H1 (cell line): Measurements from ENCODE around the gene PLEKHA1. TPM values are rescaled to one million over a fixed set of nuclear protein-coding genes. Genes with fewer than 3 reads are reported as not detected.

Experiments used
- CTCF ChIA-PET: fragments of 300-600 bp; sonication (Branson Sonifier 250); formaldehyde crosslinking; loops from one replicate; lab custom pipeline; 2021; ENCODE audit not compliant: partially characterized antibody; lab: Charles Lee
- POLR2A ChIA-PET: fragments of 300-600 bp; sonication (Branson Sonifier 250); formaldehyde crosslinking; loops from one replicate; lab custom pipeline; 2021; ENCODE audit warnings: inconsistent platforms; ENCODE audit not compliant: partially characterized antibody; lab: Charles Lee
- DNase-seq, 2 experiments: peaks; one replicate each; pipeline versions ENCODE4 v3.0.0 to v3.0.0-alpha.2; 2010 to 2022; ENCODE audit warnings: low spot score in 2 of 2, low read depth in 1 of 2, mixed read lengths in 1 of 2
- FAIRE-seq: peaks from 2 replicates; lab custom pipeline; 2011; peaks lifted over from hg19 to GRCh38; lab: Jason Lieb, UNC
- H2AFZ ChIP-seq: 2 replicates; pipeline ENCODE4 v1.8.1; 2012; ENCODE audit warnings: low read length, inconsistent platforms
- H2AK5ac ChIP-seq: 2 replicates; pipeline ENCODE4 v1.6.1; 2013; ENCODE audit warnings: low read depth, low read length
- H2BK120ac ChIP-seq: replicated peaks from 2 replicates; pipeline ENCODE3; 2013; ENCODE audit warnings: low read depth, low read length, inconsistent platforms
- H2BK12ac ChIP-seq: 2 replicates; pipeline ENCODE4 v1.6.1; 2013; ENCODE audit warnings: low read depth, low read length
- H2BK15ac ChIP-seq: 2 replicates; pipeline ENCODE4 v1.6.1; 2013; ENCODE audit warnings: low read length
- H2BK20ac ChIP-seq: 2 replicates; pipeline ENCODE4 v1.6.1; 2013; ENCODE audit warnings: low read length
- H2BK5ac ChIP-seq: 2 replicates; pipeline ENCODE4 v1.6.1; 2013; ENCODE audit warnings: low read depth, low read length
- H3K14ac ChIP-seq: 2 replicates; pipeline ENCODE4 v1.6.1; 2013; ENCODE audit warnings: inconsistent platforms; ENCODE audit not compliant: insufficient read length
- H3K18ac ChIP-seq: 2 replicates; pipeline ENCODE4 v1.6.1; 2013; ENCODE audit warnings: low read length; ENCODE audit errors: extremely low read depth
- H3K23ac ChIP-seq: 2 replicates; pipeline ENCODE4 v1.6.1; 2013; ENCODE audit warnings: inconsistent platforms; ENCODE audit not compliant: insufficient read length
- H3K23me2 ChIP-seq: 2 replicates; pipeline ENCODE4 v1.6.1; 2013; ENCODE audit warnings: low read depth, low read length
- H3K27ac ChIP-seq: 2 replicates; pipeline ENCODE4 v1.6.1; 2011; ENCODE audit warnings: low read depth, low read length, inconsistent platforms
- H3K27me3 ChIP-seq, 4 experiments: replicated peaks in 1 of 4; 1 replicate in 1 of 4; 2 replicates in 3 of 4; pipeline versions ENCODE4 v1.6.1 to v1.8.1; 2011 to 2013; ENCODE audit warnings: low read length in 3 of 4, mild to moderate bottlenecking in 3 of 4, inconsistent platforms in 2 of 4, mixed read lengths in 2 of 4, moderate library complexity in 1 of 4; ENCODE audit not compliant: control insufficient read depth in 3 of 4, insufficient read depth in 3 of 4; ENCODE audit errors: extremely low read depth in 1 of 4
- H3K36me3 ChIP-seq, 4 experiments: 2 replicates each; pipeline versions ENCODE4 v1.6.1 to v1.8.1; 2011 to 2013; ENCODE audit warnings: mild to moderate bottlenecking in 4 of 4, low read length in 3 of 4, moderate library complexity in 2 of 4, control low read depth in 1 of 4, inconsistent platforms in 1 of 4; ENCODE audit not compliant: insufficient read depth in 4 of 4, control insufficient read depth in 2 of 4
- H3K4ac ChIP-seq: replicated peaks from 2 replicates; pipeline ENCODE3; 2013; ENCODE audit warnings: low read length, low read depth, mixed read lengths, inconsistent platforms; ENCODE audit not compliant: insufficient read length
- H3K4me1 ChIP-seq, 4 experiments: replicated peaks in 1 of 4; 1 replicate in 1 of 4; 2 replicates in 3 of 4; pipeline versions ENCODE4 v1.6.1 to v1.8.1; 2011 to 2013; ENCODE audit warnings: low read length in 3 of 4, inconsistent platforms in 2 of 4, mixed read lengths in 1 of 4; ENCODE audit not compliant: insufficient read depth in 4 of 4, control insufficient read depth in 3 of 4
- H3K4me2 ChIP-seq, 2 experiments: 2 replicates each; pipeline versions ENCODE4 v1.6.1 to v1.8.1; 2011 to 2013; ENCODE audit warnings: low read depth in 2 of 2, low read length in 2 of 2, control low read depth in 1 of 2, inconsistent platforms in 1 of 2, mild to moderate bottlenecking in 1 of 2; ENCODE audit not compliant: insufficient read depth in 1 of 2
- H3K4me3 ChIP-seq, 4 experiments: fragments of 200-600, 300-600 bp in 1 of 4; sonication (generic), shearing (Covaris generic), sonication (Bioruptor Twin) in 1 of 4; 2 replicates each; pipeline versions ENCODE4 v1.5.1 to v1.8.1; 2011 to 2016; ENCODE audit warnings: low read length in 4 of 4, low read depth in 3 of 4, control low read depth in 2 of 4, inconsistent platforms in 2 of 4, mild to moderate bottlenecking in 2 of 4, mixed read lengths in 1 of 4, moderate library complexity in 1 of 4; ENCODE audit not compliant: insufficient read depth in 2 of 4; ENCODE audit errors: extremely low read depth in 1 of 4
- H3K56ac ChIP-seq: replicated peaks from 2 replicates; pipeline ENCODE3; 2013; ENCODE audit warnings: low read depth, mild to moderate bottlenecking, mixed read lengths, low read length, inconsistent platforms; ENCODE audit not compliant: insufficient read length
- H3K79me1 ChIP-seq: 2 replicates; pipeline ENCODE4 v1.6.1; 2013; ENCODE audit warnings: low read depth, low read length, control low read depth
- H3K79me2 ChIP-seq, 2 experiments: 2 replicates each; pipeline versions ENCODE4 v1.6.1 to v1.8.1; 2012 to 2013; ENCODE audit warnings: low read length in 2 of 2, mild to moderate bottlenecking in 2 of 2, inconsistent platforms in 1 of 2; ENCODE audit not compliant: insufficient read depth in 2 of 2, control insufficient read depth in 1 of 2
- H3K9ac ChIP-seq, 4 experiments: replicated peaks in 1 of 4; 1 replicate in 1 of 4; 2 replicates in 3 of 4; pipeline versions ENCODE4 v1.6.1 to v1.8.1; 2011 to 2013; ENCODE audit warnings: low read depth in 3 of 4, low read length in 3 of 4, control low read depth in 2 of 4, mild to moderate bottlenecking in 2 of 4, moderate library complexity in 2 of 4, inconsistent platforms in 1 of 4; ENCODE audit errors: extremely low read depth in 1 of 4
- H3K9me3 ChIP-seq, 2 experiments: 2 replicates each; pipeline versions ENCODE4 v1.6.1 to v1.8.1; 2012 to 2013; ENCODE audit warnings: mild to moderate bottlenecking in 2 of 2, moderate library complexity in 2 of 2, control low read depth in 1 of 2, inconsistent platforms in 1 of 2, low read depth in 1 of 2, low read length in 1 of 2, mixed read lengths in 1 of 2; ENCODE audit not compliant: insufficient read depth in 2 of 2
- H4K20me1 ChIP-seq, 2 experiments: replicated peaks in 1 of 2; 2 replicates each; pipeline versions ENCODE3 to v1.8.1; 2011 to 2013; ENCODE audit warnings: inconsistent platforms in 2 of 2, low read length in 2 of 2, mild to moderate bottlenecking in 1 of 2; ENCODE audit not compliant: insufficient read depth in 2 of 2, control insufficient read depth in 1 of 2
- H4K5ac ChIP-seq: 2 replicates; pipeline ENCODE4 v1.6.1; 2013; ENCODE audit warnings: low read length, low read depth, mixed read lengths, inconsistent platforms; ENCODE audit not compliant: insufficient read length
- H4K8ac ChIP-seq: 2 replicates; pipeline ENCODE4 v1.8.0; 2013; ENCODE audit warnings: mild to moderate bottlenecking, moderate library complexity, low read length, inconsistent platforms; ENCODE audit not compliant: insufficient read depth; ENCODE audit errors: extremely low read depth
- H4K91ac ChIP-seq: replicated peaks from 2 replicates; pipeline ENCODE3; 2013; ENCODE audit warnings: low read length, mixed read lengths, inconsistent platforms; ENCODE audit not compliant: insufficient read length
- BACH1 ChIP-seq: IDR thresholded peaks from 2 replicates; pipeline ENCODE4 v1.6.1; 2012; ENCODE audit warnings: low read length, improper control_type of control experiment
- CTBP2 ChIP-seq: IDR thresholded peaks from 2 replicates; pipeline ENCODE4 v1.7.0; 2011; ENCODE audit warnings: borderline replicate concordance, mild to moderate bottlenecking, moderate library complexity, mixed read lengths, low read length; ENCODE audit not compliant: insufficient read depth, insufficient read length
- GABPA ChIP-seq: IDR thresholded peaks from 2 replicates; pipeline ENCODE4 v1.6.1; 2011; ENCODE audit warnings: mild to moderate bottlenecking, low read length, moderate library complexity, borderline replicate concordance; ENCODE audit not compliant: insufficient read depth
- HDAC2 ChIP-seq, 2 experiments: fragments of 300-600 bp in 1 of 2; sonication (generic) in 1 of 2; IDR thresholded peaks; 2 replicates each; pipeline ENCODE4 v1.6.1; 2011 to 2012; ENCODE audit warnings: low read depth in 2 of 2, low read length in 2 of 2, mild to moderate bottlenecking in 2 of 2, moderate library complexity in 2 of 2, borderline replicate concordance in 1 of 2, inconsistent platforms in 1 of 2
- POU5F1 ChIP-seq: IDR thresholded peaks from 2 replicates; pipeline ENCODE4 v1.6.1; 2011; ENCODE audit warnings: low read depth, mild to moderate bottlenecking, low read length, moderate library complexity
- RBBP5 ChIP-seq: IDR thresholded peaks from 2 replicates; pipeline ENCODE4 v1.7.1; 2012; ENCODE audit warnings: low read depth, mild to moderate bottlenecking, inconsistent platforms, low read length, moderate library complexity, borderline replicate concordance
- RXRA ChIP-seq: IDR thresholded peaks from 2 replicates; pipeline ENCODE4 v1.6.1; 2011; ENCODE audit warnings: low read depth, mild to moderate bottlenecking, low read length, moderate library complexity; ENCODE audit not compliant: insufficient read depth
- SAP30 ChIP-seq: fragments of 300-600 bp; sonication (generic); IDR thresholded peaks from 2 replicates; pipeline ENCODE4 v1.7.1; 2012; ENCODE audit warnings: low read length, moderate library complexity, mild to moderate bottlenecking, inconsistent platforms; ENCODE audit not compliant: insufficient read depth, insufficient replicate concordance
- TBP ChIP-seq: IDR thresholded peaks from 2 replicates; pipeline ENCODE4 v1.6.1; 2011; ENCODE audit warnings: low read depth, low read length, improper control_type of control experiment
- TCF12 ChIP-seq: IDR thresholded peaks from 2 replicates; pipeline ENCODE4 v1.6.1; 2011; ENCODE audit warnings: low read depth, mild to moderate bottlenecking, low read length
- YY1 ChIP-seq: IDR thresholded peaks from 2 replicates; pipeline ENCODE4 v1.6.1; 2011; ENCODE audit warnings: low read depth, mild to moderate bottlenecking, low read length
- WGBS, 2 experiments: shearing (Covaris generic) in 1 of 2; methylation state at CpG; one replicate each; pipeline versions ENCODE4 v1.1.6 to v1.1.7; 2013 to 2015; ENCODE audit warnings: low lambda C conversion rate in 2 of 2, mixed read lengths in 2 of 2, inconsistent platforms in 1 of 2, low coverage in 1 of 2, missing lambda C conversion rate in 1 of 2; ENCODE audit not compliant: insufficient replicate concordance in 2 of 2, insufficient coverage in 1 of 2, insufficient read length in 1 of 2; ENCODE audit errors: extremely low coverage in 1 of 2, missing lambda C conversion rate in 1 of 2; 5-methylcytosine and 5-hydroxymethylcytosine counted together
- polyA plus RNA-seq, 7 experiments: library from polyadenylated mRNA; depleted of rRNA in 3 of 7; stranded (reverse) in 5 of 7; unstranded in 2 of 7; fragments of >200 nt in 5 of 7; fragments of 200-250 nt in 2 of 7; gene quantifications; 1 replicate in 5 of 7; 2 replicates in 1 of 7; 4 replicates in 1 of 7; pipeline versions ENCODE4 v1.2.1 to v1.2.3, GENCODE V29; 2011 to 2013; ENCODE audit warnings: missing spikeins in 2 of 7, mixed read lengths in 2 of 7
- total RNA-seq: library from RNA; stranded (reverse); fragmentation: NEBNext Ultra II Directional; extraction: Animal tissue kit (Norgen Biotek cat#: 25700); gene quantifications from 2 replicates; pipeline ENCODE4 v1.2.1, GENCODE V29; 2021

Gene PLEKHA1
- total and polyA plus RNA-seq, 2 of the 8 experiments (the other 6 are each of a cell fraction or from before 2014, with no cell fraction given), result 15.6 to 39.7 TPM

DNA sequence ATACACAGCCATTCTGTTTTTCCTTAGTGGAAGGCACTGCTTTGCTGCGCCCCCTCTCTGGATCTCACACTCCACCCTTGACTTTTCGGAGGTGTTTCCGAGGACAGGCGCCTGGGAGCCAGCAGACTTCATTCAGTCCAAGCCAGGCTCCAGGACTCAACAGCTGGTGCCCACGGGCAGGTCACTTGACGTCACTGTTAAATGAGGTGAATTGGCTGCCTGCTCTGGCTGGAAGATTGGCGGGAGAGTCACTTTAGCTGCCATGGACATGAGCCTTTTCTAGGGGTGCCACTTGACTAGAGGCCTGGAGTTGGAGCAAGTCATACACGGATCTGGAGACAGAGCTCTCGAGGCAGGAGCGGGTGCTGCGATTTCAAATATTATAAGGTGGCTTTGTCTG, 90.1 kb downstream of the PLEKHA1 start:
- CTCF ChIA-PET, result interaction anchor here (1.1 to 1.7 kb wide), 5 partner anchors 9 to 100 kb away, joined by 3 to 5 read pairs (median 3); no protein-coding TSS in a partner anchor

More for the DNA sequence above, 90.1 kb downstream of the PLEKHA1 start:
- Histone ChIP-seq H3K4ac (no peak overlapping the region), H3K27ac (no peak overlapping the region), H4K8ac (no peak overlapping the region), H3K79me2 (no peaks in the 10 kb centered on the region), H4K20me1 (peaks cover 3 to 5% of the 10 kb centered on the region in 2 experiments), H3K9me3 (no peaks in the 10 kb centered on the region), H2AFZ (no peak overlapping the region), H3K36me3 (peaks cover 0 to 6% (median 0%) of the 10 kb centered on the region in 4 experiments; a peak in 1 of 8 replicates), H4K5ac (no peak overlapping the region), H3K4me1 (peaks cover 0 to 17% (median 4%) of the 10 kb centered on the region in 4 experiments; a peak in 6 of 7 replicates), H2BK12ac (no peak overlapping the region), H4K91ac (no peak overlapping the region), H3K27me3 (peaks cover 25 to 45% (median 37%) of the 10 kb centered on the region in 4 experiments; a peak in 6 of 7 replicates), H3K79me1 (no peaks in the 10 kb centered on the region; the same call in 1 of the 2 replicates), H2BK120ac (no peak overlapping the region), H3K23me2 (peaks cover 17% of the 10 kb centered on the region; the same call in 1 of the 2 replicates), H3K9ac (no peak overlapping the region), H2BK15ac (no peak overlapping the region), H3K23ac (no peak overlapping the region), H3K18ac (no peak overlapping the region), H2AK5ac (no peak overlapping the region), H3K14ac (no peak overlapping the region), H3K56ac (no peak overlapping the region), H3K4me2 (no peak overlapping the region), H2BK5ac (no peak overlapping the region), H2BK20ac (no peak overlapping the region), H3K4me3 (no peak overlapping the region)
- POLR2A ChIA-PET, result no interaction called here
- TF ChIP-seq YY1, result no peak
- TF ChIP-seq POU5F1, result no peak
- no peak for TF ChIP-seq RBBP5
- TF ChIP-seq GABPA, result no peak
- no peak for TF ChIP-seq RXRA
- no peak for TF ChIP-seq CTBP2
- no peak for TF ChIP-seq BACH1
- no peak for TF ChIP-seq HDAC2 (IDR thresholded peaks at IDR 0.05; ENCODE audit: borderline replicate concordance in 1 of 2, low read depth in 2 of 2, low read length in 2 of 2)
- no peak for TF ChIP-seq TCF12
- TF ChIP-seq SAP30, result no peak
- TF ChIP-seq TBP, result no peak
- DNase-seq (no peak), FAIRE-seq (no peak)
- WGBS, 2 experiments, result 95% methylated on average over 11 of the region's 11 CpGs; no CpG with 5 or more reads in 1 of the 2 experiments
